C4-2B (cell line): ENCODE measurements around the gene PCDH9.

ENCODE experiments used
- H3K27ac ChIP-seq: fragments of 450-650 bp; 2 replicates; pipeline ENCODE4 v1.5.1; 2017
- CTCF ChIP-seq: fragments of 450-650 bp; conservative IDR thresholded peaks from 2 replicates; pipeline ENCODE4 v1.5.1; 2017; ENCODE audit warnings: mild to moderate bottlenecking
- ZFX ChIP-seq: fragments of 450-650 bp; IDR thresholded peaks from 2 replicates; pipeline ENCODE4 v1.6.1; 2017

Gene PCDH9

GRCh38 chr13:66443926-66444325, 786.2 kb downstream of the PCDH9 start:
- TF ChIP-seq ZFX (no peak), CTCF (no peak)
- no peak overlapping the region for H3K27ac ChIP-seq

GRCh38 chr13:66440938-66441337, 789.2 kb downstream of the PCDH9 start:
- no peak overlapping the region for H3K27ac ChIP-seq
- no peak for TF ChIP-seq ZFX
- no peak for TF ChIP-seq CTCF

GRCh38 chr13:66430728-66431127, 799.4 kb downstream of the PCDH9 start:
- H3K27ac ChIP-seq: no peak overlapping the region
- no peak for TF ChIP-seq CTCF
- TF ChIP-seq ZFX: no peak

- TF ChIP-seq ZFX (no peak), CTCF (no peak)
- no peak overlapping the region for H3K27ac ChIP-seq
These were observed 799.9 kb downstream of the PCDH9 start for GRCh38 chr13:66430269-66430668.

GRCh38 chr13:66429156-66429555, 801.0 kb downstream of the PCDH9 start:
- TF ChIP-seq CTCF (no peak), ZFX (no peak)
- H3K27ac ChIP-seq: no peak overlapping the region

- no peak overlapping the region for H3K27ac ChIP-seq
- no peak for TF ChIP-seq ZFX
- TF ChIP-seq CTCF: no peak
These were observed 802.7 kb downstream of the PCDH9 start for GRCh38 chr13:66427458-66427861.

GRCh38 chr13:66425741-66426140, 804.4 kb downstream of the PCDH9 start:
- no peak overlapping the region for H3K27ac ChIP-seq
- no peak for TF ChIP-seq CTCF
- no peak for TF ChIP-seq ZFX

GRCh38 chr13:66424422-66424821, 805.7 kb downstream of the PCDH9 start:
- TF ChIP-seq ZFX (no peak), CTCF (no peak)
- H3K27ac ChIP-seq: no peak overlapping the region
